Amygdala (tissue), 56 donors: ENCODE measurements around the gene G6PD.
A peak's percentile ranks its signal among the peaks of the same experiment; 100 is the strongest.

Experiments used
- DNase-seq, 56 donors: peaks; one replicate each; lab custom pipeline; 2025; lab: John Stamatoyannopoulos, UW

G6PD gene

DNA sequence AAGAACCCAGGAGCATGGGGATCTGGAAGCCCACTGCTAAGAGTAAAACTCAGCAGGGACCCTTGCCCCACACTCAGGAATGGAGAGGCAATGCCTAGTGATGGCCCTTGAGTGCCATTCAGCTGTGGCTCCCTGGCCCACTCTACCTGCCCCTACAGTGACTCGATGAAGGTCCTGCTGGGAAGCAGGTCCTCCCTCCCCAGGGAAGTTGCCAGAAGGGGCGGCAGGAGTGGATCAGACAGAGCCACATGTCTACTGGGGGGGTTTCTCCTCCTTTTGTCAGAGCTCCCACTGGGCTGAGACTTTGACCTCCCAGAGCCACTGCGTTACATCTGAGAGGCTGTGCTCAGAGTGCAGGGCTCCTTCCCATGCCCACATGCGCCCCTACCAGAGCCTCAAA lies 57.5 kb downstream of the G6PD start:
- DNase-seq = no peak

DNA sequence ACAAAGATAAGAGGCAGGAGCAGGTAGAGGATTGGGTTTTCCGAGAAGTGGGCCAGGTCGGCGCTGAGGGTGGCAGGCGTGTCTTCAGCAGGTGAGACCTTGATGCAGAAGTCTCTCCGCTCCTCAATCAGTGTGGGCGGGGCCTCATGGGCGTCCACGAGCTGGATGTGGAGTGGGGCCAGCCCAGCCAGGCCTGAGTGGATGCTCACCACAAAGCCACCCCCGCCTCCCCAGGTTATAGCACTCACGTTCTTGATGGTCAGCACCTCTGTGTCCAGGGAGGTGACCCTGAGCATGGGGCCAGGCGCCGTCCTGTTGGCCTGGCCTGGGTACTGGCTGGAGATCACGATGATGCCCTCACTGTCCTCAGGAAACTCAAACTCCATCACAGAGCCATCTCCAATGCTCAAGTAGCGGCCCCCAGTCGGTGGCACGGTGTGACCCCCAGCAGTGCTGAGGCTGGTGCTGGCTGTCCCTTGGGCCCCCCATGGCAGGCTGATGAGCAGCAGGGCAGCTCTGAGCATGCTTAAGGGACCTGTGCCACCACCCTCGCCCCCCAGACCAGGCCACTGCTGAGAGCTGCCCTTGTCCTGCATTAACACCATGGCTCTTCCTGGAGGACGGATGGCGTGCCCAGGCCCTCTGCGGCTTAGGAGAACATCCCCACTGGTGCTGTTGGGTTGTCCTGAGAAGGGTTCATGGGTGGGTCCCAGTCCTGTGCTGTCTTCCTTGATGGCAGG lies 58.1 kb downstream of the G6PD start:
- DNase-seq = no peak

DNA sequence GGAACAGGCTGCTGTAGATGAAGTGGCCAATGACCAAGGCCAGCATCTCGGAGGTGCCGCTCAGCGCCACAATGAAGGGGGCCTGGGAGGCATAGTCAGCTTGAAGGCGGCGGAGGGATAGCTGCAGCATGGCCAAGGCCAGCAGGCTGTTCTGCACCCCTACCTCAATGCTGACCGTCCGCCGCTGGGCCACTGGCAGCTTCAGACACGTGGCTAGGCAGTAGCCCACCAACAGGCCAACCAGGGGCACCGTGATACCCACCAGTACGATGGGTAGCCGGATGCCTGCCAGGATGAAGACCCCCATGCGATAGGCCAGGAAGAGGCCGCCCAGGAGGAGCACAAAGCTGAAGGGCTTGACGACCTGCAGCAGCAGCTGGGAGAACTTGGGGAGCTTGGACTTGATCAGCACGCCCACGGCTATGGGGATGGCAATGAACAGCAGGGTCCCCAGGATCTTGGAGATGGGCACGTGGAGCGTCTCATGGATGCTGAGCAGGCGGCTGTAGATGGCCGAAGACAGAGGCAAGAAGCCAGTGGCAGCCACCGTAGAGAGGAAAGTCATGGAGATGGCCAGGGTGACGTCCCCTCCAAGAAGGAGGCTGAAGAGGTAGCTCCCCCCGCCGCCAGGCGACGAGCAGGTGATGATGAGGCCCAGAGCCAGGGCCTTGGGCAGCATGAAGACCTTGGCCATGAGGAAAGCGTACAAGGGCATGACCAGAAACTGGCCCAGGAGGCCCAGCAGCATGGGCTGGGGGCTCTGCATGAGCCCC lies 58.9 kb downstream of the G6PD start:
- DNase-seq = no peak

DNA sequence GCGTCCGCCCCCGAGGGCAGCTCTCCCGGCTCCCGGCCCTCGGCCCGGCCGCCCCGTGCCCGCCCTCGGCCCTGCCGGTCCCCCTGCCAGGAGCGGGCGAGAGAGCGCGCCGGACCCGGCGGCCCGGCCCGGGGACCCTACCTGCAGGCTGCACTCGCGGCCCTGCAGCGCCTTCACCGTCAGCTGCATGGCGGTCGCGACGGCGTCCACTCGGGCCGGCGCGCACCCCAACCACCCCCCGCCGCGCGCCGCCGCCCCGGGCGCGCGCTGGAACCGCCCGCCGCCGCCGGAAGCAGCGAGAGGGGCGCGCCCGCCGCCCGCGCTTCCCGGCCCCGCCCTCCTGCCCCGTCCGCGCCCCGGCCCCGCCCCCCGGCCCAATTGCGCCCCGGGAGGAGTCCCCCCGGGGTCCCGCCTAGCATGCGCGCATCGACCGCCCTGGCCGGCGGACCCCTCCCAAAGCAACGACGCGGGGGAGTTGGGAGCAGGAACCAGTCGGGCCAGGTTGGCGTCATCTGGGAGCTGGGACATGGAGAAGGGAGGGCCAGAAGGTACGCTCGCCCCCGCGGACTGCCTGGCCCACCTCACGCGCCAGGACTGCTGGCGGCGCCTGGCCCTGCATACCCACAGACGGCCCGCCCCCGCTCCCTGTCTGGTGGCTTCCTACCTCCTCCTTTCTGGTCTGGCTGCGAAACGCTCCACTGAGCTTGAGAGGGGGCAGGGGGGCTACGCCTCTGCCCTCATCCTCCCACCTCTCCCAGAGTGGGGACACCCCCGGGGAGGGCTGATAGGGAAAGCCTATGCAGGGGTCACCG lies 60.0 kb downstream of the G6PD start, which contains the start of gene UBL4A:
UBL4A (minus strand) TSS at position 220 of the 812 bp plus-strand sequence; CDS start at position 189, 31 bp downstream.
- peak in 35 of 56 donors; percentile 1 to 72 (median 25) for DNase-seq

DNA sequence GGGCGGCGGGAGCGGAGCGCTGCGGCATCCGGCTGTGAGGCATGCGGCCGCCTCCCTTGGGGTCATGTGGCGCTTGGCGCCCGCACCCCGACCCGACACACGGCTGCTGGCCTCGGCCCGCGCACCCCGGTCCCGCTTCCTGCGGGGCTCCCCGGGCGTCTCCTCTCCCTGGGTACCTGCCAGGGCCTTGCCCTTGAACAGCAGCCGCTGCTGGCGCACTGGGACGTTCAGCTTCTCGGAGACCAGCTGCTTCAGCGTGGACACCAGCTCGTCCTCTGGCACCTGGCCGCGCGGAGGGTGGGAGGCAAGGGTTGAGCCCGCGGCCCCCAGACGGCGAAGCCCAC lies 60.6 kb downstream of the G6PD start:
- DNase-seq = peak in 8 of 56 donors; percentile 4 to 34 (median 18)

DNA sequence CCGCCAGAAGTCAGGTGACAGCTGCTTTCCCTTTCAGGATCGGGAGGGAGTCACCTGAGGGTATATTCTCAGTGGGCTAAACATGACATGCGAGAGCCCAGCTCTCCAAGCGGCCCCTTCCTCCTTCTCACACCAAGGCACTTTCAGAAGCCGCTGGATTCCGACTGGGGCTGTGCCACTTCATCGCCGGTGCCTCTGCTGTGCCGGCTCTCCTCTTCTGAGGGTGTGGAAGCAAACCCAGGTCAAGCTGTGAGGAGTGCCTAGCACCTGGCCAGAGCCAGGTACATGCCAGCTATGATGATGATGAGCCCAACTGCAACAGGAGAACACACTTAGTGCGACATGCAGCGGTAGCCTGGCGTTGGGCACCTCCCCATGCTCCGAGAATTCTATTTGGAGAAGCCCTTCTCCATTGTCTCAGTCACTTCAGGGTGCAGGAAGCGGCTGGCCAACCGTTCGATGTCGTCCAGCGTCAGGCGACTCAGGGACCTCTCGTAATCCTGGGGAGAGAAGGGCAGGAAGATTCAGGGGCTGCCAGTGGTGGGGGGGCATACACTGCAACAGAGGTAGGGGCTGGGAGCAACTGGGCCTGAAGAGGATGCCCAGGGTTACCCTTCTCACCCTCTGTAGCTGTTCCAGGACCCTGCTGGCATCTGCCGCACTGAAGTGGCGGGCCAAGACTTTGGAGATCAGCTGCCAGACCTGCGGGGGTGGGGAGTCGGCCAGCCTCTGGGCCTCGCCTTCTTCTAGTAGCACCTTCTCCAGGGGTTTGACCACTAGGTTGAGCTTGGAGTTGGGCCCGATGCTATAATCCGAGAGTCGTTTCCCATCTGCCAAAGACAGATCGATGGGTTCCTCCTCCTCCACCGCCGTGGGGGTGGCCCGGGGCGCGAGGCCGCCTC lies 61.2 kb downstream of the G6PD start:
- peak in 1 of 56 donors; percentile 54 for DNase-seq

DNA sequence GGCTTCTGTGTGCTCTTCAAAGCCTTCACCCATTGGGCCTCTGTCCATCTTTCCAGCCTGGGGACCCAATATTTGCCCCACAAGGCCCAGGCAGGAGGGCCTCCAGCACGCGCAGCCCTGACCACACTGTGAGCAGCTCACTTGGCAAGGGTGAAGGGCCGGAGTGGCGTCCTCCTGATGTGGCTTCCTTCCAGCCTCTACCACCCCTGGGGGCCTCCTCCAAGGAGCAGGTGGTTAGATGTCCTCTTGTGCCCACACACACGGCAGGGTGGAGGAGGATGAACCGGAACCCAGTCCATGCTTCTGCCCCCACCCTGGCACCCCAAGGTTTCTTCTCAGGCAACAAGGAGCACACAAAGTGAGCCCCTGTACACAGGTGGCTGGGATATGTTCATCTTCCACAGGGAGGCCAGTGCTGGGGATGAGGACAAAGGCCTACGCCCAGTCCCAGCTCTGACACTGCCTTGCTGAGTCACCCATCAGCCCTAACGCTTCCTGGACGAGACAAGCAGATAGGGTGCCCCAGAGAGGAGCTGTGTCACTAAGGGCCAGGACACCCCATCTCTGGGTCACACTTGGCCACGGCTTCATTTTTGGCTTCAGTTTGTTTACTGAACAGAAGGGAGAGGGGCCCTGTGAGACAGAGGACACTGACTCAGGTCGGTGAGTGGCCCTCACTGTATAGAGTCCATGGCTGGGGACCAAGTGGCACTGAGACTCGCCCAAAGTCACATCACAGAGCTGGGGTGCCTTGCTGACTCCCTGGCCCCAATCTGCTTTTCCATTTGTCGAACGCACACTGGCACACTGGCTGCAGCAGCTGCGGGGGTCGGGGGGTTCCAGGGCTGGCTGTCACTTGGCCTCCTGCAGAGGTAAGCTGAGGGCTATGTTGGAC lies 62.1 kb downstream of the G6PD start:
- no peak for DNase-seq

DNA sequence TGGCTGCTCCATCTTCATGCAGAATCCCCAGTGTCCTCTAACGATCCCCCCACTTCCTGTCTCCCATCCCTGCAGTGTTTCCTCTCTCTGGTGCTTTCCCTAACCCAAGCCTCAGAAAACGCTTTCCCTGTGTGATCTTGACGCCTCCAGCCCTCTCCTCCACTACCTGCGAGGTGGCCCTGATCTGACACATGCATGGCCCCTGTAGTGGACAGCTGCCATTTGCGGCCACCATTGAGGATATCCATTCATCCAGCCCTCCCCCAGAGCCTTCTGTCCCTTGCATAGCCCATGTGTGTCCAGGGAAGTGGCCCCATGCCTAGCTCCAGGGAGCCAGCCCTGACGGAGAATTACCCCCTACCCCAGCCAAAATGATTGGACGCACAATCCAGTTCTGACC lies 63.3 kb downstream of the G6PD start:
- no peak for DNase-seq

DNA sequence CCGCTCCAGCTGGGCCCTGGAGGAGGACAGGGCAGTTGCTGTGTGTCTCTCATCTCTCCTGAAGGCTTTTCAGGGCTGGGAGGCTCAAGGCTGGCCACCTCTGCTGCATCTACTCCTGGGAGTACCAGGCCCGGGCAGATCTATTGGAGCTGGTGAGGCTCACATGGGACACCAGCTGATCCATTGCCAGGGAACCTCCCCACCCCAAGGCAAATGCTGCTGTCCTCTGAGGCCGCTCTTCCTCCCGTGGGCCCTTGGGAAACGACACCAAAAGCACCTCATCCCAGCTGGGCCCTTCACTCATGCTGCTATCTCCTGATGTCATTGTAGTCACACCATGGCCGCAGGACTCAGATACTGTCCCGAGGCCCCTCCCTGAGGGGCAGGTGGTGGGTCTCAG lies 63.9 kb downstream of the G6PD start:
- DNase-seq = no peak

DNA sequence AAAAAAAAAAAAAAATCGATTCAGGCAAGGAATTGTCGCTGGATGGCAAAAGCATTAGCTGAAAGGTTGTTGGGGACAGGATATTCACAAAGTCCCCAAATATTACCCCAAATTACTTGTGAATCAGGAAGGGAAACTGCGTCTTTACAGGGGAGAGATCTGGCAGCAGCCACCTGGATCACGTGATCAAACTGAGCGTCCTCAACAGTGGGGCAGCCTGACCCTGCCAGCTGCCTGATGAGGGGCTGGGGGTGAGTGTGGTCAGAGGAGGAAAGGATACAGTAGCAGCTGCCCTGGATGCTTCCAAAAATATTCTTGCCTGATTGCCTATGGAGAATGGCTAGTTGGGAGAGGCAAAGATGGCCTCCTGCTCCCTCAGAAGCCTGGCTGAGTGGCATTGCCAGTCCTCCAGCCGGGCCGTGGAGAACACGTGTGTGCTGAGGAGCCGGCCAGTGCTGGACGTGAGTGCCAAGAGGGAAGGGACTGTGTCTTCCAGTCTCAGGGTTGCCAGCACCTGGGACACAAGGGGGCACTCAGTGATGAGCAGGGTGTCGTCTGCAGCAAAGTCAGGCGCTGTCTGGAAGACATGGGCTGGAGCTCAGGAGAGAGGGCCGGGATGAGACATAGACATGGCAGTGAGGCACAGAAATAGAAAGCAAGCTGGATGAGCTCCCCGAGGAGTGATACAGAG lies 64.6 kb downstream of the G6PD start:
- DNase-seq = no peak
